Bronchial epithelial cell (primary cell): ENCODE measurements around the gene SP7. TPM values are rescaled to one million over a fixed set of nuclear protein-coding genes. Genes with fewer than 3 reads are reported as not detected.

ENCODE experiments used
- DNase-seq: peaks from one replicate; pipeline ENCODE4 v3.0.0-alpha.2; 2010; ENCODE audit warnings: low read depth
- FAIRE-seq: peaks from 2 replicates; lab custom pipeline; 2011; peaks lifted over from hg19 to GRCh38; lab: Jason Lieb, UNC
- H3K27me3 ChIP-seq: 2 replicates; pipeline ENCODE4 v1.5.1; 2011; ENCODE audit warnings: low read length; ENCODE audit not compliant: control insufficient read depth, insufficient read depth
- H3K36me3 ChIP-seq: 2 replicates; pipeline ENCODE4 v1.5.1; 2011; ENCODE audit warnings: low read length; ENCODE audit not compliant: control insufficient read depth, insufficient read depth
- H3K4me3 ChIP-seq: 2 replicates; pipeline ENCODE4 v1.5.1; 2011; ENCODE audit warnings: mild to moderate bottlenecking, low read depth, low read length, control low read depth
- total RNA-seq: library from RNA; depleted of rRNA; stranded (reverse); fragments of >200 nt; gene quantifications from 2 replicates; pipeline ENCODE4 v1.2.1, GENCODE V29; 2014
- TF ChIP-seq, protein P1 (sequence below): IDR thresholded peaks from 2 replicates; pipeline ENCODE4 v1.5.1; 2011; ENCODE audit warnings: mild to moderate bottlenecking, moderate library complexity, low read length, control low read depth, inconsistent platforms; ENCODE audit not compliant: insufficient read depth, severe bottlenecking

SP7 gene
- total RNA-seq, 1 donor from 2014 or later = not detected

GRCh38 chr12:53286448-53286847 is 49.7 kb downstream of the SP7 start:
- peaks cover 4% of the 10 kb centered on the region for H3K36me3 ChIP-seq
- H3K4me3 ChIP-seq = no peak overlapping the region
- FAIRE-seq (no peak), DNase-seq (no peak)
- TF ChIP-seq, protein P1, sequence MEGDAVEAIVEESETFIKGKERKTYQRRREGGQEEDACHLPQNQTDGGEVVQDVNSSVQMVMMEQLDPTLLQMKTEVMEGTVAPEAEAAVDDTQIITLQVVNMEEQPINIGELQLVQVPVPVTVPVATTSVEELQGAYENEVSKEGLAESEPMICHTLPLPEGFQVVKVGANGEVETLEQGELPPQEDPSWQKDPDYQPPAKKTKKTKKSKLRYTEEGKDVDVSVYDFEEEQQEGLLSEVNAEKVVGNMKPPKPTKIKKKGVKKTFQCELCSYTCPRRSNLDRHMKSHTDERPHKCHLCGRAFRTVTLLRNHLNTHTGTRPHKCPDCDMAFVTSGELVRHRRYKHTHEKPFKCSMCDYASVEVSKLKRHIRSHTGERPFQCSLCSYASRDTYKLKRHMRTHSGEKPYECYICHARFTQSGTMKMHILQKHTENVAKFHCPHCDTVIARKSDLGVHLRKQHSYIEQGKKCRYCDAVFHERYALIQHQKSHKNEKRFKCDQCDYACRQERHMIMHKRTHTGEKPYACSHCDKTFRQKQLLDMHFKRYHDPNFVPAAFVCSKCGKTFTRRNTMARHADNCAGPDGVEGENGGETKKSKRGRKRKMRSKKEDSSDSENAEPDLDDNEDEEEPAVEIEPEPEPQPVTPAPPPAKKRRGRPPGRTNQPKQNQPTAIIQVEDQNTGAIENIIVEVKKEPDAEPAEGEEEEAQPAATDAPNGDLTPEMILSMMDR = no peak
- H3K27me3 ChIP-seq = no peaks in the 10 kb centered on the region

DNA sequence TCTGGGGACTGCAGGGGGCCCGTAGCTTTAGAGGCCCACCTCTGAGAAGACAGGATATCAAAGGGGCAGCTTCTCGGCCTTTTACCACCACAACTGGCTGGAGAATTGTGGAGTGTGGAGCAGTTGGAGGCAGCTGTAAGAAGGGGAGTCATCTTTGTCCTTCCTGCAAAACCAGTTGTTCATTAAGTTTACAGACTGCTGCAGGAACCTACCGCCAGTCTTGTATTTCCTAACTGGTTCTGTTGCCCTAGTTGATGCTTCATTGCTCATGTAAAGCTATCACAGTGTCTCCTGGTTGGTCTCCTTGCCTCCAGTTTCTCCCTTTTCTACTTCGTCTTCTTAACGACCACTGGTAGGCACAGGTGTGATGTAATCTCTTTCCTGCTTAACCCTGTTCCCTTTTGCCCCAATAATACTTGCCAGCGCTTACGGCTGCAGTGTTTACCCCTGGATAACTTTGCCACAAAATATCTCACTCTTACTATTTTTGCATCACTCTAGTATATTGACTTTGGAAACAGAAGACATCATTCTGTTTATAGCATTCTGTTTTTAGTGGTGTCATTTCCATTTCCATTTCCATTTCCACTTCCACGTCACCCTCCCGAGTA is 56.2 kb downstream of the SP7 start:
- FAIRE-seq (no peak), DNase-seq (no peak)
- no peak overlapping the region for H3K4me3 ChIP-seq
- peaks cover 4% of the 10 kb centered on the region for H3K36me3 ChIP-seq
- H3K27me3 ChIP-seq = no peaks in the 10 kb centered on the region
- TF ChIP-seq, protein P1 = no peak

- TF ChIP-seq, protein P1 = no peak
- no peaks in the 10 kb centered on the region for H3K27me3 ChIP-seq
- peaks cover 4% of the 10 kb centered on the region for H3K36me3 ChIP-seq
- no peak overlapping the region for H3K4me3 ChIP-seq
- FAIRE-seq = no peak
- no peak for DNase-seq
Measured at GRCh38 chr12:53279283-53279869, 56.8 kb downstream of the SP7 start.

GRCh38 chr12:53277981-53278380 is 58.2 kb downstream of the SP7 start:
- Histone ChIP-seq H3K4me3 (no peak overlapping the region), H3K36me3 (peaks cover 2% of the 10 kb centered on the region), H3K27me3 (no peaks in the 10 kb centered on the region)
- TF ChIP-seq, protein P1 = no peak
- no peak for DNase-seq
- FAIRE-seq = no peak

Other genes with a start within 250 kb of the SP7 start
- gene IGFBP6, start 238.7 kb downstream of the SP7 start, total RNA-seq = 75.5 and 81.6 TPM in 2 replicates
- not detected in 2 replicates for gene SOAT2, start 232.9 kb downstream of the SP7 start, total RNA-seq
- gene ZNF740, start 155.6 kb downstream of the SP7 start, total RNA-seq = 15.2 and 16.6 TPM in 2 replicates
- 6.6 and 11.1 TPM in 2 replicates for gene CSAD, start 155.4 kb downstream of the SP7 start, total RNA-seq
- gene ITGB7, start 129.1 kb downstream of the SP7 start, total RNA-seq = 8.4 and 15.7 TPM in 2 replicates
- gene RARG, start 104.1 kb downstream of the SP7 start, total RNA-seq = 24.7 and 74.6 TPM in 2 replicates
- 0.26 and 1.4 TPM in 2 replicates for gene ESPL1, start 68.1 kb downstream of the SP7 start, total RNA-seq
- gene PFDN5, start 40.8 kb downstream of the SP7 start, total RNA-seq = 341 and 429 TPM in 2 replicates
- gene MYG1, start 36.7 kb downstream of the SP7 start, total RNA-seq = 24.3 and 29.7 TPM in 2 replicates
- 28.9 and 31.9 TPM in 2 replicates for gene AAAS, start 14.7 kb downstream of the SP7 start, total RNA-seq
- 23.7 and 30.0 TPM in 2 replicates for gene SP1, start 43.8 kb upstream of the SP7 start, total RNA-seq
- not detected in 2 replicates for gene AMHR2, start 87.5 kb upstream of the SP7 start, total RNA-seq
- 29.0 and 40.5 TPM in 2 replicates for gene PRR13, start 105.4 kb upstream of the SP7 start, total RNA-seq
- 128 and 133 TPM in 2 replicates for gene PCBP2, start 115.7 kb upstream of the SP7 start, total RNA-seq
- gene MAP3K12, start 163.1 kb upstream of the SP7 start, total RNA-seq = 2.0 and 3.9 TPM in 2 replicates
- 27.6 and 32.4 TPM in 2 replicates for gene TARBP2, start 164.9 kb upstream of the SP7 start, total RNA-seq
- not detected in 2 replicates for gene NPFF, start 171.1 kb upstream of the SP7 start, total RNA-seq